ENCODE results near the gene STK10. TPM values are rescaled to one million over a fixed set of nuclear protein-coding genes. Genes with fewer than 3 reads are reported as not detected.
A peak's percentile ranks its signal among the peaks of the same experiment; 100 is the strongest.

Gene STK10
- total RNA-seq, 1 donor from 2014 or later = 60.2 TPM

GRCh38 chr5:172008111-172008455 lies 179.9 kb downstream of the STK10 start:
- peaks cover 33% of the 10 kb centered on the region for H3K4me1 Mint-ChIP-seq (ENCODE audit: low read depth, unreplicated experiment)
- H3K9ac ChIP-seq (ENCODE audit: low read length) = peak overlapping the region; percentile 19

GRCh38 chr5:172007175-172008110 lies 180.6 kb downstream of the STK10 start:
- H3K9me3 ChIP-seq (ENCODE audit: insufficient read depth, low read depth, low read length) = no peaks in the 10 kb centered on the region
- H3K27me3 Mint-ChIP-seq (ENCODE audit: low read depth, unreplicated experiment) = no peaks in the 10 kb centered on the region
- no peak for FAIRE-seq
- TF ChIP-seq CTCF (IDR thresholded peaks at IDR 0.05; ENCODE audit: insufficient read depth, low read depth, low read length) (no peak), EZH2 (IDR thresholded peaks at IDR 0.05; ENCODE audit: insufficient read depth, low read length) (no peak)
- no peaks in the 10 kb centered on the region for H3K27me3 ChIP-seq (ENCODE audit: insufficient read depth, low read length)
- no peaks in the 10 kb centered on the region for H3K9me3 Mint-ChIP-seq (ENCODE audit: unreplicated experiment)
- peak overlapping the region; percentile 92 for H2AFZ ChIP-seq (ENCODE audit: low read depth, low read length)
- peak overlapping the region; percentile 92 for H3K4me2 ChIP-seq (ENCODE audit: low read length)
- DNase-seq (ENCODE audit: low read depth) = peak; percentile 17
- H3K4me3 ChIP-seq (ENCODE audit: insufficient read depth, low read depth, low read length) = peak overlapping the region; percentile 88
- H4K20me1 ChIP-seq (ENCODE audit: insufficient read depth, low read length) = peaks cover 42% of the 10 kb centered on the region
- peaks cover 41% of the 10 kb centered on the region for H3K79me2 ChIP-seq (ENCODE audit: insufficient read depth, low read length)
- H3K36me3 ChIP-seq (ENCODE audit: insufficient read depth, low read length) = no peaks in the 10 kb centered on the region
- H3K9ac ChIP-seq (ENCODE audit: low read length) = peak overlapping the region; percentile 92
- no peaks in the 10 kb centered on the region for H3K36me3 Mint-ChIP-seq (ENCODE audit: low read depth, unreplicated experiment)
- H3K4me1 Mint-ChIP-seq (ENCODE audit: low read depth, unreplicated experiment) = peaks cover 37% of the 10 kb centered on the region
- peak overlapping the region; percentile 84 for H3K27ac Mint-ChIP-seq (ENCODE audit: unreplicated experiment)
- peak overlapping the region; percentile 98 for H3K27ac ChIP-seq (ENCODE audit: low read depth, low read length)
- peaks cover 49% of the 10 kb centered on the region for H3K4me1 ChIP-seq (ENCODE audit: insufficient read depth, low read length)
- peak overlapping the region; percentile 95 for H3K4me3 Mint-ChIP-seq (ENCODE audit: unreplicated experiment)

More at GRCh38 chr5:172008111-172008455, 179.9 kb downstream of the STK10 start:
- no peaks in the 10 kb centered on the region for H3K9me3 Mint-ChIP-seq (ENCODE audit: unreplicated experiment)
- FAIRE-seq = no peak
- H3K36me3 ChIP-seq (ENCODE audit: insufficient read depth, low read length) = no peaks in the 10 kb centered on the region
- no peaks in the 10 kb centered on the region for H3K27me3 ChIP-seq (ENCODE audit: insufficient read depth, low read length)
- H4K20me1 ChIP-seq (ENCODE audit: insufficient read depth, low read length) = peaks cover 36% of the 10 kb centered on the region
- H3K27ac Mint-ChIP-seq (ENCODE audit: unreplicated experiment) = peak overlapping the region; percentile 84
- no peaks in the 10 kb centered on the region for H3K9me3 ChIP-seq (ENCODE audit: insufficient read depth, low read depth, low read length)
- peak overlapping the region; percentile 63 for H3K27ac ChIP-seq (ENCODE audit: low read depth, low read length)
- H3K79me2 ChIP-seq (ENCODE audit: insufficient read depth, low read length) = peaks cover 34% of the 10 kb centered on the region
- H3K4me2 ChIP-seq (ENCODE audit: low read length) = peak overlapping the region; percentile 92
- H3K4me3 Mint-ChIP-seq (ENCODE audit: unreplicated experiment) = peak overlapping the region; percentile 95
- peaks cover 45% of the 10 kb centered on the region for H3K4me1 ChIP-seq (ENCODE audit: insufficient read depth, low read length)
- H2AFZ ChIP-seq (ENCODE audit: low read depth, low read length) = no peak overlapping the region
- no peaks in the 10 kb centered on the region for H3K36me3 Mint-ChIP-seq (ENCODE audit: low read depth, unreplicated experiment)
- DNase-seq (ENCODE audit: low read depth) = peak; percentile 92
- no peaks in the 10 kb centered on the region for H3K27me3 Mint-ChIP-seq (ENCODE audit: low read depth, unreplicated experiment)
- H3K4me3 ChIP-seq (ENCODE audit: insufficient read depth, low read depth, low read length) = peak overlapping the region; percentile 88
- TF ChIP-seq EZH2 (IDR thresholded peaks at IDR 0.05; ENCODE audit: insufficient read depth, low read length) (no peak), CTCF (IDR thresholded peaks at IDR 0.05; ENCODE audit: insufficient read depth, low read depth, low read length) (no peak)
